ENCODE measurements around the gene ALDH3B1.

GRCh38 chr11:68038226-68038717 lies 28.1 kb downstream of the ALDH3B1 start:
- TF ChIP-seq CTCF (IDR thresholded peaks at IDR 0.05; ENCODE audit: low read depth, low read length) = no peak
- no peak for TF ChIP-seq POLR2A (IDR thresholded peaks at IDR 0.05; ENCODE audit: extremely low read depth, insufficient read length)
